CD8-positive, alpha-beta memory T cell (primary cell): ENCODE results near the gene DMAC2. TPM values are rescaled to one million over a fixed set of nuclear protein-coding genes. Genes with fewer than 3 reads are reported as not detected.
"Not testable (repeated sequence)": the region's sequence is repeated elsewhere in the genome, so short reads cannot be mapped to it uniquely, and the experiment has no call there.

ENCODE experiments used
- CTCF ChIA-PET: fragments of 350-600 bp; sonication (Branson Sonifier 250); formaldehyde crosslinking; loops from one replicate; lab custom pipeline; 2021; ENCODE audit warnings: antibody characterized with exemption; lab: Charles Lee
- POLR2A ChIA-PET: fragments of 350-600 bp; sonication (Branson Sonifier 250); formaldehyde crosslinking; loops from one replicate; lab custom pipeline; 2021; ENCODE audit warnings: antibody characterized with exemption; lab: Charles Lee
- DNase-seq, 5 donors: peaks; one replicate each; pipeline versions ENCODE4 v3.0.0 to v3.0.0-alpha.2; 2020 to 2022; ENCODE audit warnings: mixed read lengths in 1 of 5
- H3K27ac ChIP-seq: one replicate; pipeline ENCODE4 v1.7.0; 2013; ENCODE audit warnings: low read depth, mild to moderate bottlenecking, low read length, moderate library complexity
- H3K27me3 ChIP-seq: 2 replicates; pipeline ENCODE4 v1.7.0; 2013; ENCODE audit warnings: low read length, mild to moderate bottlenecking; ENCODE audit not compliant: insufficient read depth, poor library complexity, severe bottlenecking
- H3K36me3 ChIP-seq: 2 replicates; pipeline ENCODE4 v1.7.0; 2013; ENCODE audit warnings: mild to moderate bottlenecking, low read length, moderate library complexity; ENCODE audit not compliant: insufficient read depth
- H3K4me1 ChIP-seq: 2 replicates; pipeline ENCODE4 v1.7.0; 2013; ENCODE audit warnings: mild to moderate bottlenecking, low read length, moderate library complexity; ENCODE audit not compliant: insufficient read depth
- H3K4me3 ChIP-seq: 2 replicates; pipeline ENCODE4 v1.7.0; 2013; ENCODE audit warnings: mild to moderate bottlenecking, low read length
- H3K9me3 ChIP-seq: 2 replicates; pipeline ENCODE4 v1.7.0; 2013; ENCODE audit warnings: mild to moderate bottlenecking, low read length
- H3K27ac Mint-ChIP-seq, 8 donors: one replicate each; pipeline ENCODE4 v1.8.0; 2020 to 2021; ENCODE audit warnings: mixed read lengths in 8 of 8, mild to moderate bottlenecking in 6 of 8, inconsistent platforms in 3 of 8, moderate library complexity in 3 of 8
- H3K27me3 Mint-ChIP-seq, 2 donors: one replicate each; pipeline ENCODE4 v1.8.0; 2020 to 2021; ENCODE audit warnings: mixed read lengths in 2 of 2, mild to moderate bottlenecking in 1 of 2, moderate library complexity in 1 of 2
- H3K36me3 Mint-ChIP-seq, 3 donors: one replicate each; pipeline ENCODE4 v1.8.0; 2020 to 2021; ENCODE audit warnings: mixed read lengths in 3 of 3, inconsistent platforms in 1 of 3, mild to moderate bottlenecking in 1 of 3
- H3K4me1 Mint-ChIP-seq, 3 donors: one replicate each; pipeline ENCODE4 v1.8.0; 2020 to 2021; ENCODE audit warnings: mixed read lengths in 3 of 3, inconsistent platforms in 1 of 3, mild to moderate bottlenecking in 1 of 3
- H3K4me3 Mint-ChIP-seq, 7 donors: one replicate each; pipeline ENCODE4 v1.8.0; 2020 to 2021; ENCODE audit warnings: mixed read lengths in 7 of 7, mild to moderate bottlenecking in 6 of 7, moderate library complexity in 4 of 7, inconsistent platforms in 2 of 7
- H3K9me3 Mint-ChIP-seq, 5 donors: one replicate each; pipeline ENCODE4 v1.8.0; 2020 to 2022; ENCODE audit warnings: mixed read lengths in 5 of 5, mild to moderate bottlenecking in 3 of 5, moderate library complexity in 2 of 5, inconsistent platforms in 1 of 5
- polyA plus RNA-seq: library from polyadenylated mRNA; unstranded; fragments of 300-500 nt; fragmentation: Illumina TruSeq; gene quantifications from one replicate; pipeline ENCODE4 v1.2.3, GENCODE V29; 2021
- total RNA-seq, 2 experiments: library from RNA; stranded (reverse); gene quantifications; one replicate each; pipeline ENCODE4 v1.2.3, GENCODE V29; 2021

DMAC2 gene
- total and polyA plus RNA-seq, 3 experiments from 2014 or later = 56.8 to 76.2 (median 74.1) TPM

DNA sequence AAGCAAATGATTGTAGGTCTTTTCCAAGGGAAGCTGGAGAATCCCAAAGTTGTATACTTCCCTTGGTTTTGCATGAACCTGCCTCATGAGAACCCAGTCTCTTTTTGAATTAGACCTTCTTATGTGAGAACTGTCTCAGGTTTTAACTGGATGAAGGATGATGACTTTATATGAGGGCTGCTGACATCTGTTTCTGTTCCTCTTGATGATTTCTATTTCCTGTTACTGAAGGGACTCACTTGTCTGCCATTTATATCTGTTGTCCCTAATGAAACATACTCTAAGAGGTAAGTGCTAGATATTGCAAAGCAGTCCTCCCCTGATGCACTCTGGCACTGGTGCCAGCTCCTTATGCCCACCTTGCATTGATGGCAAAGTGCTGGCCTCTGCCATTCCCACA is 36.9 kb upstream of the DMAC2 start:
- Mint-ChIP-seq H3K4me1 (no peaks in the 10 kb centered on the region), H3K4me3 (no peak overlapping the region), H3K27me3 (peaks cover 35 to 69% of the 10 kb centered on the region in 2 donors), H3K27ac (no peak overlapping the region), H3K9me3 (no peaks in the 10 kb centered on the region), H3K36me3 (no peaks in the 10 kb centered on the region)
- H3K9me3 ChIP-seq = no peaks in the 10 kb centered on the region
- no peak for DNase-seq
- no peaks in the 10 kb centered on the region for H3K36me3 ChIP-seq
- no peaks in the 10 kb centered on the region for H3K4me1 ChIP-seq
- no peak overlapping the region for H3K4me3 ChIP-seq
- H3K27me3 ChIP-seq = peaks cover 19% of the 10 kb centered on the region
- POLR2A ChIA-PET = no interaction called here
- no peak overlapping the region for H3K27ac ChIP-seq
- CTCF ChIA-PET = no interaction called here

DNA sequence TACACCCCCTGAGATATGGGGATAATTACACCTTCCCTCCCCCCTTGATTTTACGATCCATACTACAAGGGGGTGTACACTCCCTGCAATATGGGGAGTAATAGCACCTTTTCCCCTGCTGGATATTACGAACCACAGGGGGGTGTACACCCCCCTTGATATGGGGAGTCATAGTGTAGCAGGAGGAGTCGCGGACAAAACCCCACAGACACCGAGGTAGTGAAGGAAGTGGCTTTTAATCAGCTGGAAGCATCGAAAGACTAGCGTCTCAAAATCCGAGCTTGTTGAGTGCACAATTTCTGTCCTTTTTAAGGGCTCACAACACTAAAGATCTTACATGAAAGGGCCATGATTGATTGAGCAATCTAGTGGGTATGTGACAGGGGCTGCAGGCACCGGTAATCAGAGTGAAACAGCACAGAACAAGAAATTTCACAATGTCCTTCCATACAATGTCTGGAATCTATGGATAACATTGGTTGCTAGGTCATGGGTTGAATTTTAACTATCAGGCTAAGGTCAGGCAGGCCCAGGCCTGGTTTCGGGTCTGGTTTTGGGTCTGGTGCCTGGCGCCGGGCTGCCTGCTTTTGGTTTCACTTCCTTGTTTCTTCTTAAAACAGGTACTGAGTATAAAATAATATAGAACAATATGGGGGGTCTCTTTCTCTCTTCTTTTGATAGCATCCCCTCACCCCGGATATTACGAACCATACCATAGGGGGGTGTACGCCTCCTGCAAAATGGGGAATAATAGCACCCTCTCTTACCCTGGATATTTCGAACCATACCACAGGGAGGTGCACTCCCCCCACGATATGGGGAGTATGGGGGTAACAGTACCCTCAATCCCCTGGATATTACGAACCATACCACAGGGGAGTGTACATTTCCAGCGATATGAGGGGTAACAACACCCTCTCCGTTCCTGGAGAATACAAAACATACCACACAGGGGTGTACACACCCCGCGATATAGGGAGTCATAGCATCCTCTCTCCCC is 23.8 kb upstream of the DMAC2 start:
- CTCF ChIA-PET, H3K9me3 Mint-ChIP-seq, H3K4me3 ChIP-seq: not testable (repeated sequence)

DNA sequence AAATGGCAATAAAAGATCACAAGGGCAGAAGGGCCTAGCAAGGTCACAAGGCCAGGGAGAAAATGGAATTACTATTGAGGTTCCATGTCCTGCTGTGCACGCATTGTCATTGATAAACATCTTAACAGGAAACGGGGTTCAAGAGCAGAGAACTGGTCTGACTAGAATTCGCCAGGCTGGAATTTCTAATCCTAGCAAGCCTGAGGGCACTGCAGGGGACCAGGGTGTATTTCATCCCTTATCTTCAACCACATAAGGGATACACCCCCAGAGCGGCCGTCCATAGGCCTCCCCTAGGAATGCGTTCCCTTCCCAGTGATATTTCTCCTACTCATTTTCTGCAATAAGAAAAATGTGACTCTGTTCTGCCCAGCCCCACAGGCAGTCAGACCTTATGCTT is 22.8 kb upstream of the DMAC2 start:
- POLR2A ChIA-PET = no interaction called here
- CTCF ChIA-PET = no interaction called here
- H3K27me3 ChIP-seq = peaks cover 7% of the 10 kb centered on the region

More for the DNA sequence above, 23.8 kb upstream of the DMAC2 start:
- DNase-seq, H3K27me3 ChIP-seq, H3K9me3 ChIP-seq, H3K27ac ChIP-seq, H3K36me3 Mint-ChIP-seq, H3K4me1 ChIP-seq, POLR2A ChIA-PET, H3K36me3 ChIP-seq: not testable (repeated sequence)
- Mint-ChIP-seq H3K27ac (peak overlapping the region in 4 of 8 donors; percentile 42 to 79 (median 47)), H3K27me3 (peaks cover 29 to 68% of the 10 kb centered on the region in 2 donors), H3K4me3 (peak overlapping the region in 6 of 7 donors; percentile 27 to 66 (median 54)), H3K4me1 (peaks cover 5 to 11% (median 10%) of the 10 kb centered on the region in 3 donors)

DNA sequence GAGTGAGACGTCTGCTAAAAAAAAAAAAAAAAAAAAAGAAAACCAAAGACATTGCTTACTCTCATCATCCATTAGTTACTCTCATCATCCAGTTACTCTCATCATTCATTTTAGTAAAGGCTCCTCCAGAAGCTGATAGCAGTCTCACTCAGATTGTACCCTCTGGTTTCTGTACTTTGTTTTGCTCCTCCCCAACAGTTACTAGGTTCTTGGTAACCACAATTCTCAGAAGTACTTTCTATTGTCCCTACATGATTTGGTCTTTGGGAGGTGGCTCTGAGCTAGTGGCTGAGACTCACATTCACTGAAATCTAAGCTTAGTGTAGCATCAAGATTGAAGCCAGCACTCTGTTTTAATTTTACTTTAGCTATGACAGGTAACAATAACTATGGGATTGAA is 17.5 kb upstream of the DMAC2 start:
- Mint-ChIP-seq H3K36me3 (no peaks in the 10 kb centered on the region), H3K4me3 (peak overlapping the region in 1 of 7 donors; percentile 7), H3K4me1 (peaks cover 3 to 15% (median 14%) of the 10 kb centered on the region in 3 donors), H3K27ac (peak overlapping the region in 1 of 8 donors; percentile 74), H3K27me3 (peaks cover 18 to 41% of the 10 kb centered on the region in 2 donors), H3K9me3 (peaks cover 0 to 1% (median 0%) of the 10 kb centered on the region in 5 donors)
- H3K4me3 ChIP-seq = no peak overlapping the region
- no peaks in the 10 kb centered on the region for H3K27me3 ChIP-seq
- H3K36me3 ChIP-seq = no peaks in the 10 kb centered on the region
- POLR2A ChIA-PET = no interaction called here
- CTCF ChIA-PET = interaction anchor here (1.2 to 2.2 kb wide), 2 partner anchors 10 to 114 kb away, joined by 4 to 8 read pairs; no protein-coding TSS in a partner anchor
- peak in 1 of 5 donors; percentile 45 for DNase-seq
- peaks cover 20% of the 10 kb centered on the region for H3K4me1 ChIP-seq
- H3K27ac ChIP-seq = no peak overlapping the region
- no peaks in the 10 kb centered on the region for H3K9me3 ChIP-seq

More for the DNA sequence above, 22.8 kb upstream of the DMAC2 start:
- H3K4me1 Mint-ChIP-seq = peaks cover 5 to 17% (median 15%) of the 10 kb centered on the region in 3 donors
- Histone ChIP-seq H3K36me3 (no peaks in the 10 kb centered on the region), H3K9me3 (no peaks in the 10 kb centered on the region), H3K27ac (no peak overlapping the region), H3K4me3 (no peak overlapping the region), H3K4me1 (peaks cover 7% of the 10 kb centered on the region)
- H3K9me3 Mint-ChIP-seq = peaks cover 0 to 4% (median 0%) of the 10 kb centered on the region in 5 donors
- H3K27me3 Mint-ChIP-seq = peaks cover 30 to 65% of the 10 kb centered on the region in 2 donors
- H3K4me3 Mint-ChIP-seq = no peak overlapping the region
- no peak for DNase-seq
- H3K27ac Mint-ChIP-seq = no peak overlapping the region
- peaks cover 0 to 2% (median 0%) of the 10 kb centered on the region in 3 donors for H3K36me3 Mint-ChIP-seq

DNA sequence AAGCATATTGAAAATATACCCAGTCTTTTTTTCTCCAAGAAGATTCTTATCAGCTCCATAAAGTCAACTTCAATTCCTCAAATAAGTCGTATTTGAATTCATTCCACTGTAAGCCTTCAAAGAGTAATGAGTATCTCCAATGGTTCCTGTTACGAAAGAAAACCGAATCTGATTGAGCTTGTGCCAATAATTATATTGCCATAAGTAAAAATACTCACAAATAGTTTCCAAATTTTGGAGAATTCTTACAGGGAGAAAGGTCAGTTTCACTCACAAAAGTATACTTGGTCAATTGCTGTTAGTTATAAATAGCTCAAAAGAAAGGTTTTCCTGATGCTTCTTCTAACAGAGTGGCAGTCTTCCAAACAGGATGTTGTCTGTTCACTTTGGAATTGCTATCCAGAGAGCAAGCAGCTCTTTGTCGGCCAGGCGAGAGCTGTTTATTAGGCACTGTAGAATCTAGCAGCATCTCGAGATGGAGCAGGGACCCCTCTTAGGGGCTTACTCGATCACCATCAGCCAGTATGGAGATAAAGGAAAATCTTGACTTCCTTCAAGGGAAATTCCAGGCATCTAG is 16.7 kb upstream of the DMAC2 start:
- no peaks in the 10 kb centered on the region for H3K27me3 ChIP-seq
- Mint-ChIP-seq H3K4me1 (peaks cover 3 to 15% (median 14%) of the 10 kb centered on the region in 3 donors), H3K36me3 (no peaks in the 10 kb centered on the region), H3K27me3 (peaks cover 11 to 38% of the 10 kb centered on the region in 2 donors), H3K27ac (no peak overlapping the region), H3K9me3 (no peaks in the 10 kb centered on the region), H3K4me3 (no peak overlapping the region)
- ChIA-PET CTCF (interaction anchor here (1.2 to 2.2 kb wide), 2 partner anchors 9 to 115 kb away, joined by 4 to 8 read pairs; no protein-coding TSS in a partner anchor), POLR2A (no interaction called here)
- DNase-seq = no peak
- H3K4me1 ChIP-seq = peaks cover 20% of the 10 kb centered on the region
- no peak overlapping the region for H3K4me3 ChIP-seq
- H3K36me3 ChIP-seq = no peaks in the 10 kb centered on the region
- H3K9me3 ChIP-seq = no peaks in the 10 kb centered on the region
- H3K27ac ChIP-seq = no peak overlapping the region

DNA sequence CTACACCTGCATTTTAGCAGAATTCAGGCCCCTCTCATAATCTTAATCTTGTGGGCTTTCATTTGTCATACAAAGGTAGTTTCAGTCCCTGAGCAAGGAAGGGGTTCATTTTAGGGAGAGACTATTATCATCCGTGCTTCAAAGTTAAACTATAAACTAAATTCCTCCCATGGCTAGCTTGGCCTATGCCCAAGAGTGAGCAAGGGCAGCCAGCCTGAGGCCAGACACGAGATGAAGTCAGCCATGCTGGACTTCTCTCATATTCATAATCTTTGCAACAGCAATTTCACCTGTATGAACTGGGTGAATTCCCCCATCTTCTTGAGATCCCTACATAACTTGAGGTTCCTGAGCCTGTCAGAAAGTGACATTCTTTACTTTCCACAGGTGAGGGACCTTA is 16.2 kb upstream of the DMAC2 start:
- Mint-ChIP-seq H3K36me3 (no peaks in the 10 kb centered on the region), H3K27me3 (peaks cover 11 to 33% of the 10 kb centered on the region in 2 donors), H3K27ac (no peak overlapping the region), H3K9me3 (no peaks in the 10 kb centered on the region), H3K4me1 (peaks cover 3 to 15% (median 14%) of the 10 kb centered on the region in 3 donors), H3K4me3 (no peak overlapping the region)
- CTCF ChIA-PET = interaction anchor here (1.2 to 2.2 kb wide), 2 partner anchors 8 to 115 kb away, joined by 4 to 8 read pairs; no protein-coding TSS in a partner anchor
- H3K27ac ChIP-seq = no peak overlapping the region
- no peaks in the 10 kb centered on the region for H3K27me3 ChIP-seq
- no peak overlapping the region for H3K4me3 ChIP-seq
- DNase-seq = no peak
- H3K4me1 ChIP-seq = peaks cover 20% of the 10 kb centered on the region
- POLR2A ChIA-PET = no interaction called here
- no peaks in the 10 kb centered on the region for H3K36me3 ChIP-seq
- no peaks in the 10 kb centered on the region for H3K9me3 ChIP-seq

DNA sequence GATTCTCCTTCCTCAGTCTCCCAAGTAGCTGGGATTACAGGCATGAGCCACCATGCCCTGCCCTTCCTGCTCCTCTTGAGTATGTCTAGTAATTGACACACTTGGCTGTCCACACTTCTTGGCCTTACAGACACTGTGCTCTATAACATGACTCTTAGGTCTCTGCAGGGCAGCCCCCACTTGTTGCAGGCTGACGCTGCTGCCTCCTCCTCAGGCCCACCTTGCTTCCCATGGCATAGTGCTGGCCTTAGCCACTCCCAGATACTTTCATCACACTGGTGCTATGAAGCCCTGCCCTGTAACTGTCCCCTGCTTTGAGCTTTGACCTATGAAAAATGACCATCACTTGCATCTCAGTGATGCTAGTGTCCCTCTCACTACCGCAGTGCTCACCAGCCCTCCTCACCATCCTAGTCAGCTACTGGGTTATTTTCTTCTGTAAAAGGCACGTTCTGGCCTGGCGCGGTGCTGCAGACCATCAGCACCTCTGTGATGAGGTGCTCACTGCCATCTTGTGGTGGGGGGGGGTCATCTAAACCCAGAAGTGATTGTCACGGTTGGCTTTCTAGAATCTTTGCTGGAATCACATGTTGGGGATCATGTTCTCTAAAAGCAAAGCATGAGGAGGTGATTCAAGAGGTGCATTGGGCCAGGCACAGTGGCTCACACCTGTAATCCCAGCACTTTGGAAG is 13.0 kb upstream of the DMAC2 start:
- no peak overlapping the region for H3K4me3 Mint-ChIP-seq
- peaks cover 13 to 14% of the 10 kb centered on the region in 2 donors for H3K27me3 Mint-ChIP-seq
- POLR2A ChIA-PET = interaction anchor here (0.7 kb wide), 1 partner anchor 107 kb away, joined by 7 read pairs; no protein-coding TSS in a partner anchor
- Histone ChIP-seq H3K9me3 (no peaks in the 10 kb centered on the region), H3K4me3 (no peak overlapping the region), H3K36me3 (no peaks in the 10 kb centered on the region), H3K27ac (no peak overlapping the region), H3K27me3 (no peaks in the 10 kb centered on the region), H3K4me1 (peaks cover 20% of the 10 kb centered on the region)
- H3K4me1 Mint-ChIP-seq = peaks cover 7 to 22% (median 18%) of the 10 kb centered on the region in 3 donors
- no peak overlapping the region for H3K27ac Mint-ChIP-seq
- CTCF ChIA-PET = interaction anchor here (1.9 kb wide), 1 partner anchor 118 kb away, joined by 7 read pairs; no protein-coding TSS in a partner anchor
- DNase-seq = no peak
- H3K9me3 Mint-ChIP-seq = no peaks in the 10 kb centered on the region
- H3K36me3 Mint-ChIP-seq = no peaks in the 10 kb centered on the region
